Psoas muscle (tissue), 8 donors: ENCODE measurements around the gene HRH1. TPM values are rescaled to one million over a fixed set of nuclear protein-coding genes. Genes with fewer than 3 reads are reported as not detected.

Experiments
- ATAC-seq, 4 donors: fragments of 200-7000 bp; cut with Tn5 transposase; one replicate each; pipeline ENCODE4 v1.9.1; 2020; ENCODE audit warnings: moderate library complexity in 3 of 4, mild to moderate bottlenecking in 2 of 4
- DNase-seq, 2 donors: peaks; one replicate each; pipeline ENCODE4 v3.0.0-alpha.2; 2020
- H3K27ac ChIP-seq: fragments of 200-600 bp; one replicate; pipeline ENCODE4 v1.8.0; 2022
- H3K27me3 ChIP-seq, 3 donors: fragments of 200-600 bp in 1 of 3; one replicate each; pipeline versions ENCODE4 v1.6.1 to v1.8.0; 2013 to 2022; ENCODE audit warnings: low read length in 2 of 3, mild to moderate bottlenecking in 2 of 3, moderate library complexity in 1 of 3; ENCODE audit not compliant: insufficient read depth in 3 of 3
- H3K36me3 ChIP-seq, 2 donors: fragments of 200-600 bp in 1 of 2; one replicate each; pipeline versions ENCODE4 v1.6.1 to v1.8.0; 2013 to 2022; ENCODE audit warnings: low read depth in 1 of 2, mild to moderate bottlenecking in 1 of 2, moderate library complexity in 1 of 2; ENCODE audit not compliant: insufficient read depth in 1 of 2
- H3K4me1 ChIP-seq: fragments of 200-600 bp; one replicate; pipeline ENCODE4 v1.8.0; 2022
- H3K4me3 ChIP-seq: fragments of 200-600 bp; one replicate; pipeline ENCODE4 v1.8.0; 2022; ENCODE audit warnings: mild to moderate bottlenecking
- H3K9me3 ChIP-seq: fragments of 200-600 bp; one replicate; pipeline ENCODE4 v1.8.0; 2022
- WGBS, 3 donors: extraction: QIAGEN DNeasy Blood & Tissue Kit; methylation state at CpG; one replicate each; pipeline versions ENCODE4 v1.1.6 to v1.1.7; 2013; 5-methylcytosine and 5-hydroxymethylcytosine counted together
- intact Hi-C, 2 donors: fragments of 100-400 bp; cut with DNase I; formaldehyde crosslinking; loops; one replicate each; pipeline versions ENCODE4 v1.11.0 to v1.14.2; 2022
- polyA plus RNA-seq, 3 donors: library from polyadenylated mRNA; stranded (reverse); fragments of 200-250 nt; gene quantifications; one replicate each; pipeline ENCODE4 v1.2.3, GENCODE V29; 2013
- total RNA-seq, 4 donors: library from RNA; stranded (reverse); fragmentation: NEBNext Ultra II Directional in 2 of 4; extraction: Animal tissue kit (Norgen Biotek cat#: 25700) in 2 of 4; gene quantifications; one replicate each; pipeline versions ENCODE4 v1.2.1 to v1.2.4, GENCODE V29; 2021 to 2023
- TF ChIP-seq, protein P1 (sequence below): fragments of 200-600 bp; IDR thresholded peaks from one replicate; pipeline ENCODE4 v1.8.0; 2022; ENCODE audit warnings: antibody characterized with exemption
- donor health status: healthy with polysubstance abuse.
- donor health status: DM: no; HTN: no; CAD: no; lungs with moderate emphysema.
- donor health status: Bipolar disorder and iron deficiency.
- donor health status: healthy.
- donor health status: DM: yes; HTN: yes; CAD: no.
- donor health status: DM: no; HTN: no; CAD: no.
- donor health status: DM: no; HTN: no; CAD: no.
- donor health status: DM: yes; HTN: yes; CAD: no.

HRH1 gene
- total and polyA plus RNA-seq, 7 donors, result 0.29 to 1.5 (median 1.2) TPM

DNA sequence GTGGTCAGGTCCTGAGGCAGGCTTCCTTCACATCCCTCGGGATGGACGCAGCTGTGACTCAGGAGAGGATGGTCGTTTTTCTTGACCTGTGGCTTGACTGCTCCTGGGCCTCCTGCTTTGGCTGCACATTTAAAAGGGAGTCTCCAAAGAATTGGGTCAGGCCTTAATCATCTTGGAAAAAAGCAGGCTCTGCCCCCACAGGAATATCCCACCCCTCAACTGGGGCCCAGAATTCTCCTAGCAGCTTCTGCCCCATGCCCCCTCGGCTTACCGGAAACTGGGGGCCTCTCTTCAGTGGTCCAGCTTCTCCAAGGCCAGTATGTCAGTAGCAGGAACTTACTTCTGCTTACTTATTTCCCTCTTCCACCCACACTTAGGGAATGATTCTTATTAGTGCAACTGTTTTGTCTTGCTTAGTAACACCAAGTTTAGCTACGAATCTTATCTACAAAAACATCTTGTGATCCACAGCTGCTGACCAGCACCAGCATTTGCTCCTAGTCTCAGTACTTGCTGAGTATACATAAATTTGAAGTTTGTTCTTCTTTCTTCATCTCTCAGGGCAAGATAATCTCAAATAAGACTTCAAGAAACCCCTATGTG is 153.6 kb downstream of the HRH1 start:
- WGBS, 3 donors, result 71 to 80% (median 77%) methylated on average over 6 of the region's 6 CpGs
- TF ChIP-seq, protein P1, sequence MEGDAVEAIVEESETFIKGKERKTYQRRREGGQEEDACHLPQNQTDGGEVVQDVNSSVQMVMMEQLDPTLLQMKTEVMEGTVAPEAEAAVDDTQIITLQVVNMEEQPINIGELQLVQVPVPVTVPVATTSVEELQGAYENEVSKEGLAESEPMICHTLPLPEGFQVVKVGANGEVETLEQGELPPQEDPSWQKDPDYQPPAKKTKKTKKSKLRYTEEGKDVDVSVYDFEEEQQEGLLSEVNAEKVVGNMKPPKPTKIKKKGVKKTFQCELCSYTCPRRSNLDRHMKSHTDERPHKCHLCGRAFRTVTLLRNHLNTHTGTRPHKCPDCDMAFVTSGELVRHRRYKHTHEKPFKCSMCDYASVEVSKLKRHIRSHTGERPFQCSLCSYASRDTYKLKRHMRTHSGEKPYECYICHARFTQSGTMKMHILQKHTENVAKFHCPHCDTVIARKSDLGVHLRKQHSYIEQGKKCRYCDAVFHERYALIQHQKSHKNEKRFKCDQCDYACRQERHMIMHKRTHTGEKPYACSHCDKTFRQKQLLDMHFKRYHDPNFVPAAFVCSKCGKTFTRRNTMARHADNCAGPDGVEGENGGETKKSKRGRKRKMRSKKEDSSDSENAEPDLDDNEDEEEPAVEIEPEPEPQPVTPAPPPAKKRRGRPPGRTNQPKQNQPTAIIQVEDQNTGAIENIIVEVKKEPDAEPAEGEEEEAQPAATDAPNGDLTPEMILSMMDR, result no peak
- Histone ChIP-seq H3K4me1 (peaks cover 13% of the 10 kb centered on the region), H3K27ac (peak overlapping the region; percentile 36), H3K36me3 (peaks cover 13 to 74% of the 10 kb centered on the region in 2 donors), H3K27me3 (no peaks in the 10 kb centered on the region), H3K9me3 (no peaks in the 10 kb centered on the region), H3K4me3 (no peak overlapping the region)
- intact Hi-C loops, result no loop called here
- DNase-seq (no peak), ATAC-seq (no peak)

DNA sequence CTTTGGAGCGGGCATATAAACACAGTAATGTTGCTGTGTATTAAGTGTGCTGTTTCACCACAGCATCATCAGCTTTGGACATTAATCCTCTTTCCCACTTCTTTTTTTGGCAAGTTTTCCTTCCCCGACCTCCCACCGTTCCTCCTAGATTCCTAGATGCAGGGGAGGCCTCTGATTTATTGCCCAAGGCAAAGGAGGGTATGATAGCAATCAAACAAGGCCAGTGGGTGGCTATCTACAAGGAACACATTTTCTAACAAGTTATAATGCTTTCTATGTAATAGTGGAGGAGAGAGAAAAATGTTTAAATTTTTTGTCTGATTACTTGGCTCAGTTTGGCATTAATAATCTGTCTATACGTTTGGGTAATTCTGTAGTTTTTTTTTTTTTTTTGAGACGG is 156.0 kb downstream of the HRH1 start:
- 83 to 84% (median 84%) methylated on average over 5 of the region's 5 CpGs for WGBS, 3 donors
- intact Hi-C loops, result no loop called here
- H3K9me3 ChIP-seq, result no peaks in the 10 kb centered on the region
- H3K27me3 ChIP-seq, result no peaks in the 10 kb centered on the region
- ATAC-seq (no peak), DNase-seq (no peak)
- no peak overlapping the region for H3K27ac ChIP-seq
- H3K4me1 ChIP-seq, result peaks cover 10% of the 10 kb centered on the region
- H3K36me3 ChIP-seq, result peaks cover 12 to 87% of the 10 kb centered on the region in 2 donors
- H3K4me3 ChIP-seq, result no peak overlapping the region
- TF ChIP-seq, protein P1, result no peak

- intact Hi-C loops, result no loop called here
- ATAC-seq, result no peak
- DNase-seq, result no peak
- Histone ChIP-seq H3K36me3 (peaks cover 8 to 98% of the 10 kb centered on the region in 2 donors), H3K27ac (no peak overlapping the region), H3K9me3 (no peaks in the 10 kb centered on the region), H3K4me1 (no peaks in the 10 kb centered on the region), H3K4me3 (no peak overlapping the region), H3K27me3 (no peaks in the 10 kb centered on the region)
- TF ChIP-seq, protein P1, result no peak
- WGBS, 3 donors, result 84 to 91% (median 91%) methylated on average over 5 of the region's 5 CpGs
Measured at GRCh38 chr3:11312166-11312565, 157.9 kb downstream of the HRH1 start.

Other genes with a start within 250 kb of the HRH1 start
- gene SLC6A1, start 161.7 kb upstream of the HRH1 start, total RNA-seq, result 1 to 10 TPM in 1 of 4 donors, under 1 TPM in 3; 0.30 to 1.9 (median 0.80) TPM
- gene SLC6A1, start 161.7 kb upstream of the HRH1 start, polyA plus RNA-seq, result under 1 TPM; 0.27 to 0.36 (median 0.34) TPM
- gene ATG7, start 117.9 kb downstream of the HRH1 start, total RNA-seq, result 10 to 100 TPM; 13.5 to 15.0 (median 14.5) TPM
- gene ATG7, start 117.9 kb downstream of the HRH1 start, polyA plus RNA-seq, result 10 to 100 TPM in 2 of 3 donors, 1 to 10 TPM in 1; 5.9 to 13.1 (median 10.3) TPM